Frontal cortex (tissue), 4 donors: ENCODE measurements around the gene KCNK5. TPM values are rescaled to one million over a fixed set of nuclear protein-coding genes. Genes with fewer than 3 reads are reported as not detected.

Experiments
- DNase-seq, 2 donors: peaks; one replicate each; pipeline ENCODE4 v3.0.0; 2012; ENCODE audit warnings: low spot score in 2 of 2
- FAIRE-seq: peaks from 2 replicates; lab custom pipeline; 2012; peaks lifted over from hg19 to GRCh38; lab: Jason Lieb, UNC
- total RNA-seq: library from RNA; depleted of rRNA; stranded (reverse); fragments of >200 nt; gene quantifications from one replicate; pipeline ENCODE4 v1.2.3, GENCODE V29; 2014
- donor health status: control.
- donor health status: control.
- donor health status: control.

KCNK5 gene, protein sequence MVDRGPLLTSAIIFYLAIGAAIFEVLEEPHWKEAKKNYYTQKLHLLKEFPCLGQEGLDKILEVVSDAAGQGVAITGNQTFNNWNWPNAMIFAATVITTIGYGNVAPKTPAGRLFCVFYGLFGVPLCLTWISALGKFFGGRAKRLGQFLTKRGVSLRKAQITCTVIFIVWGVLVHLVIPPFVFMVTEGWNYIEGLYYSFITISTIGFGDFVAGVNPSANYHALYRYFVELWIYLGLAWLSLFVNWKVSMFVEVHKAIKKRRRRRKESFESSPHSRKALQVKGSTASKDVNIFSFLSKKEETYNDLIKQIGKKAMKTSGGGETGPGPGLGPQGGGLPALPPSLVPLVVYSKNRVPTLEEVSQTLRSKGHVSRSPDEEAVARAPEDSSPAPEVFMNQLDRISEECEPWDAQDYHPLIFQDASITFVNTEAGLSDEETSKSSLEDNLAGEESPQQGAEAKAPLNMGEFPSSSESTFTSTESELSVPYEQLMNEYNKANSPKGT
- under 0.01 TPM for total RNA-seq

- FAIRE-seq (no peak), DNase-seq (peak; percentile 62 to 77)
Measured at GRCh38 chr6:39228992-39229767, at the start of gene KCNK5. Gene KCNK5 (minus strand): TSS chr6:39229475. CDS start chr6:39229111, 364 bp downstream.

DNA sequence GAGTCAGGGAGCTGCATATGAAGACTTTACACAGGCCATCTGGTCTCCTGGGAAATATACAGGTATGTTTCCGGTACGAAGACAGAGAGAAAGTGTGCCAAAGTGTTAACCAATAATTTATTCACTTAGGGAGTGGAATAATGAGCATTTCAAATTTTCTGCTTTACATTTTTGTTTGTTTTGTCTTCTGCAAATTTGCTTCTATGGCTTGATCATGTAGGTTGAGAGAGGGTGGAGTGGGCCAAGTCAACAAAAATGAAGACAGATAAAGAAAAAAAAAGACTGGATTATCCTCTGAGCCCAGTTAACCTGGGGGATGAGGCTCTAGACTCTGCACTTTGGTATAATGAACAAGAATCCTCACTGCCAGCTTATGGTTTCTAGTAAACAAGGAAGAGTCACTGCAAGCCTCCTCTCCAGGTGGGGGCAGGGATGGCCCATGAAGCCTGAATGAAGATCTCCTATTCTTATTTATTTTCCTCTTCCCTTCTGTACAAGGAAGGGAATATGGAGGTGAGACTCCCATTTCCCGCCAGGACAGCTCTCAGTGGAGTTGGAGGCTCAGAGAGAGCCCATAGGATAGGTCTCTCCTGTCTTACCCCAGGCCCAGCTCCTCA is 47.2 kb upstream of the KCNK5 start:
- DNase-seq (no peak), FAIRE-seq (no peak)

DNA sequence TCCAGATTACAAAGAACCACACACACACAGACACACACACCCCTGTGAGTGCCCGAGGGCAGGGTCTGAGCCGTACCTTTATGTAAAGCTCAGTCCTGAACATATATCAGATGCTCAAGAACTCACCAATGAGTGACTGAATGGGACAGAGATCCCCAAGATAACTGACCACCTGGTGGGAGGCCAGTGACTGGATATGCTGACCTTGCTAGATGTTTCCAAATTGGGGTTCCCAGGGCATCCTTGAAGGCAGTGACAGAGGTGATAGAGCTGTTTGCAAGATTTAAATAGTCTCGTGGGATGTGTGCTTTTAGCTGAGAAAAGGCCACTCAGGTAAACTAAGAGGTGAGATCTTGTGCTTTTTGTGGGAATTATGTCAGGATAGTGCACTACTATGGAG is 45.6 kb upstream of the KCNK5 start:
- no peak for FAIRE-seq
- no peak for DNase-seq

GRCh38 chr6:39274471-39274870 is 45.2 kb upstream of the KCNK5 start:
- DNase-seq (no peak), FAIRE-seq (no peak)

- DNase-seq, result no peak
Measured at GRCh38 chr6:39273406-39273821, 44.1 kb upstream of the KCNK5 start.

GRCh38 chr6:39269961-39270360 is 40.7 kb upstream of the KCNK5 start:
- FAIRE-seq (no peak), DNase-seq (no peak)

More at GRCh38 chr6:39273406-39273821, 44.1 kb upstream of the KCNK5 start:
- FAIRE-seq, result no peak

- FAIRE-seq (no peak), DNase-seq (no peak)
Measured at GRCh38 chr6:39268721-39269120, 39.4 kb upstream of the KCNK5 start.

- no peak for DNase-seq
- no peak for FAIRE-seq
Measured at GRCh38 chr6:39268171-39268570, 38.9 kb upstream of the KCNK5 start.

- DNase-seq, result no peak
- FAIRE-seq, result no peak
Measured at GRCh38 chr6:39266782-39267355, 37.6 kb upstream of the KCNK5 start.

DNA sequence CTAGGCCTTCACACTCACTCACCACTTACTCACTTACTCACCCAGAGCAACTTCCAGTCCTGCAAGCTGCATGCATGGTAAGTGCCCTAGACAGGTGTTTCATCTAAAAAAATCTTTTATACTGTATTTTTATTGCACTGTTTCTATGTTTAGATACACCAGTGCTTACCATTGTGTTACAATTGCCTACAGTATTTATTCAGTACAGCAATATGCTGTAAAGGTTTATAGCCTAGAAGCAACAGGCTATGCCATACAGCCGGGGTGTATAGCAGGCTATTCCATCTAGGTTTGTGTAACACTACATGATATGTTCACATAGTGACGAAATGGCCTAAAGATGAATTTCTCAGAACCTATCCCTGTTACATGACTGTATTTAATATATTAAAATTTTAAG is 37.1 kb upstream of the KCNK5 start:
- DNase-seq (no peak), FAIRE-seq (no peak)

DNA sequence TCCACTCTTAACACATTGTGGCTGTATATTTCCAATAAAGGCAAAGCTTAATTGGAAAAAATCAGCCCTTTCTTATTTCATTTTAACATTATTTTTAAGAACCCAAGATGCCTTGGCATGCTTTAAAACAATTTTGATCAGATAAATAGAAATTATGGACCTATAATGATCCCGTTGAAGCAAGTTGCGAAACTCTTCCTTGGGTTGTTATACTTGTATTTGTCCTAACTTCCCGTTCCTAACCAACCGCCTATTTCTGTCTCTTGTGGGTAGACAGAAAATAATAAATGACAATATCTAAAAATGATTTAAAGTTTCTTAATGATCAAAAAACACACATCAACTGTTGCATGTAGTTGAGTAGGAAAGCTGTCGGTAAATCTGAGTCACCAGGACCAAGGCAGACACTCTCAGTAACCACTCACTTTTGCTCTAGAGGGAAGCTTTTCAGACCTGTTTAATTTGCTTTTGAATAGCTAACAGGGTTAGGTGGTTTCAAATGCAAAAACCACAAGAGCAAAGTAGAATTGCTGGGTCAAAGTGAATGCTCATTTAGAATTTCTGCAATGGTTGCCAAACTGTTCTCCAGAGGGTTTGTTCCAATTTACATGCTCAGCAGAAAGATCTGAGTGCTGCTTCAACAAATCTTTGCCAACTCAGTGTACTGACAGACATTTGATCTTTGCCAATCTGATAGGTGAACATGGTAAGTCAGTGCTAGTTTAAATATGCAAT is 34.2 kb upstream of the KCNK5 start:
- DNase-seq, result no peak
- no peak for FAIRE-seq

- DNase-seq, result no peak
- no peak for FAIRE-seq
Measured at GRCh38 chr6:39261751-39262150, 32.5 kb upstream of the KCNK5 start.

DNA sequence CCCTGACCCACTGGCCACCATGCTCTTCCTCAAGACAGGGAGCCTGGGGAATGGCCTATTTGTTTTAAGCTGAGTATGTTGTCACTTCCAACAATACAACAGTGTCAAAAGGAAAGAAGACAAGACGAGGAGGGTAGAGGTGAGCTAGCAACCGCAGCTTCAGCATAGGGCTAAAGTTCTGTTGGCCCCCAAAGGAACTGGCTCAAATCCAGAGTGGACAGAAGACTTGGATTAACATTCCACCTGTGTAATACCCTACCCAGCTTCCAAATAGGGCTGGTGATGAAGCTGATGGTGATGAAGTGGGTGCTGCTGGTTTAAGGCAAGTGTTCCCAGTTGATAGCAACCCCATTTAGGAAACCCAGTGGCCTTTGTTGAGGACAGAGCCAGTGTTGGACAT is 31.7 kb upstream of the KCNK5 start:
- DNase-seq (no peak), FAIRE-seq (no peak)

DNA sequence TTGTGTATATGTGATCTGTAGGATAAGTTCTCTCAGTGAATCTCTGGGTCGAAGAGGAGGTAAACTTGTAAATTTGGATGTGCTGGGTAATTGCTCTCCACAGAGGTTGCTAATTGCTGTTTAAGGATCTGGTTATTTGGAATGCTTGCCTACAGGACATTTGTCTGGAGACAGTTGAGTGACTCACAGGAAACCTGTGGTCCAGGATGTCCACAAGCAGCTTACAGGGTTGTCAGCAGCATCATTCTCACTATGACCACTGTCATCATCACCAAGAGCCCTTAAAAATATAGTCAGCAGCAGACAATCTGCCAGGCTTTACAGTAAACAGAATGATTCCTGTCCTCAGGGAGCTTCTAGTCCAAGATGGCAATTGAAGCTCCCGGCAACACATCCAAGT is 31.2 kb upstream of the KCNK5 start:
- FAIRE-seq (no peak), DNase-seq (no peak)

GRCh38 chr6:39256294-39256940 is 27.1 kb upstream of the KCNK5 start:
- FAIRE-seq (no peak), DNase-seq (no peak)

GRCh38 chr6:39254999-39255535 is 25.8 kb upstream of the KCNK5 start:
- FAIRE-seq, result no peak
- DNase-seq, result no peak

- FAIRE-seq, result no peak
- no peak for DNase-seq
Measured at GRCh38 chr6:39251406-39251805, 22.1 kb upstream of the KCNK5 start.

GRCh38 chr6:39250507-39250906 is 21.2 kb upstream of the KCNK5 start:
- DNase-seq, result no peak
- FAIRE-seq, result no peak

DNA sequence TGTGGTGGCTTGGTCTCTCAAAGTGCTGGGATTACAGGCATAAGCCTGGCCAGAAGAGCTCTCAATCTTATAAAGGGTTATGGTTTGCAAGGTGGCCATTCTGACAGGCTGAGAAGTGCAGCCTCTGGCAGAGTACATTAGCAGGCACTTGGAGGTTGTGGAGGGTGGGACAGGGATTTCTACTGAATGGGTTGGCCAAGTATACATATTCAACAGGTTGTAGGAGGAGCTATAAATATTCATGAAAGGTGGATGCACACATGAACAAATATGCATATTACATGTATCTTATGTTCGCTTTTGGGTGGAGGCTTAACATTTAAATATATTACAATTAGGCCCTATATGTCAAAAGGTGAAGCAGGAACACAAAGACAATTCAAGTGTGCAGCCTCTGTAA is 20.0 kb upstream of the KCNK5 start:
- DNase-seq (no peak), FAIRE-seq (no peak)
